ENCODE measurements around the gene GALNT10. TPM values are rescaled to one million over a fixed set of nuclear protein-coding genes. Genes with fewer than 3 reads are reported as not detected.

The GALNT10 gene
- total and polyA plus RNA-seq, 10 donors = 7.6 to 50.2 (median 43.5) TPM

DNA sequence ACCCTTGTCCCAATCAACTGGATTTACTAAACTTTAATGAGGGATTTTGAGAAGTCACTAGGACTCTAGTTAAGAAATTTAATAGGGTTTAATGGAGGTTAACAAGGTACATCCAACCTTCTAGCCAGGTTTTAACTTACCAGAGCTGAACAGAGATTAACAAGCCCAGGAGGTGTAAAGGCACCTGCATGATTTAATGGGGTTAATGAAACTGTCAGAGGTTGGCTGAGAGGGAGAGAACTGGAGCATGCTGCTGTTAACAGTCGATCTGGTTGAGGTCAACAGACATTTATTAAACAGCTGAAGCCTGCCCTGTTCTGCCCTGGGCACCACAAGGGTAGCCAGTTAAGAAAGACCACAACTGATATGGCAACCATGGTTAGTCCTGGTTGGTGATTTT lies 273.9 kb downstream of the GALNT10 start:
- Histone ChIP-seq H3K27me3 (replicated peaks in 1 of 7) (peaks cover 0 to 29% (median 8%) of the 10 kb centered on the region in 7 donors), H3K36me3 (peaks cover 0 to 32% (median under 1%) of the 10 kb centered on the region in 6 donors), H3K9me3 (no peaks in the 10 kb centered on the region), H3K27ac (no peak overlapping the region), H3K4me3 (no peak overlapping the region), H3K4me1 (peaks cover 0 to 13% (median 2%) of the 10 kb centered on the region in 6 donors)
- no peak for DNase-seq
- intact Hi-C loops (cut with DNase I; ENCODE audit: low total_unique reads) = no loop called here
- TF ChIP-seq POLR2AphosphoS5 (IDR thresholded peaks at IDR 0.05) (no peak), POLR2A (IDR thresholded peaks at IDR 0.05) (no peak), CTCF (IDR thresholded peaks at IDR 0.05 in 8 of 11, conservative IDR thresholded peaks at IDR 0.05 in 3 of 11) (no peak)
- 53 to 75% (median 67%) methylated on average over 1 of the region's 1 CpG for WGBS, 5 donors

GRCh38 chr5:154465169-154465568 lies 274.6 kb downstream of the GALNT10 start:
- WGBS, 5 donors = 43 to 70% (median 63%) methylated on average over 6 of the region's 6 CpGs
- Histone ChIP-seq H3K4me1 (peaks cover 0 to 13% (median 2%) of the 10 kb centered on the region in 6 donors), H3K4me3 (no peak overlapping the region), H3K9me3 (no peaks in the 10 kb centered on the region), H3K27ac (peak overlapping the region in 2 of 8 donors; percentile 11 to 38), H3K27me3 (replicated peaks in 1 of 7) (peaks cover 0 to 37% (median 10%) of the 10 kb centered on the region in 7 donors), H3K36me3 (peaks cover 0 to 25% (median 0%) of the 10 kb centered on the region in 6 donors)
- peak; percentile 66 for DNase-seq
- intact Hi-C loops (cut with DNase I; ENCODE audit: low total_unique reads) = no loop called here
- peak in 1 of 3 donors; percentile 38 for TF ChIP-seq POLR2AphosphoS5 (IDR thresholded peaks at IDR 0.05)
- no peak for TF ChIP-seq POLR2A (IDR thresholded peaks at IDR 0.05)

DNA sequence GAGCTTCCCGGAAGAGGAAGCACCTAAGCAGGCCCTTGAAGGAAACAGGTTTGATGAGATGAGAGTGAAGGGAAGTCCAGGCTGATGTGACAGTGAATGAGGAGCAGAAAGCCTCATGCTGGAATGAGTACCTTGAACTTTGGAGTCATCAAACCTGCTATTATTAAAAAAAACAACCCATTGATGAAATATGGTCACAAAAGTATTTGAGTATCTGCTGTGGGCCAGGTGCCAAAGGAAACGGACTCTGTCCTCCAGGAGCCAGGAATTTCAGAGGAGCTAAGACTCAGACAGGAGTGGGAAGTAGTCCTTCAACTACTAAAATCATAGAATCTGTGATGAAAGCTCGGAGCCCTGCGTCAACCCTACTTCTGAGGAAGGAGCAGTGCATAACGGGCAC lies 275.6 kb downstream of the GALNT10 start:
- Histone ChIP-seq H3K27me3 (replicated peaks in 1 of 7) (peaks cover 0 to 47% (median 16%) of the 10 kb centered on the region in 7 donors), H3K4me1 (peaks cover 0 to 16% (median 4%) of the 10 kb centered on the region in 6 donors), H3K9me3 (no peaks in the 10 kb centered on the region), H3K4me3 (no peak overlapping the region), H3K36me3 (peaks cover 0 to 16% (median 0%) of the 10 kb centered on the region in 6 donors), H3K27ac (peak overlapping the region in 2 of 8 donors; percentile 11 to 38)
- TF ChIP-seq CTCF (IDR thresholded peaks at IDR 0.05 in 8 of 11, conservative IDR thresholded peaks at IDR 0.05 in 3 of 11) (no peak), POLR2AphosphoS5 (IDR thresholded peaks at IDR 0.05) (no peak), POLR2A (IDR thresholded peaks at IDR 0.05) (no peak)
- no peak for DNase-seq
- WGBS, 5 donors = 78 to 86% (median 84%) methylated on average over 5 of the region's 5 CpGs
- intact Hi-C loops (cut with DNase I; ENCODE audit: low total_unique reads) = no loop called here

GRCh38 chr5:154466671-154467070 lies 276.1 kb downstream of the GALNT10 start:
- WGBS, 5 donors = 81 to 94% (median 86%) methylated on average over 5 of the region's 5 CpGs

More at GRCh38 chr5:154466671-154467070, 276.1 kb downstream of the GALNT10 start:
- no peak for TF ChIP-seq POLR2AphosphoS5 (IDR thresholded peaks at IDR 0.05)
- no peak for TF ChIP-seq POLR2A (IDR thresholded peaks at IDR 0.05)
- TF ChIP-seq CTCF (IDR thresholded peaks at IDR 0.05 in 8 of 11, conservative IDR thresholded peaks at IDR 0.05 in 3 of 11) = no peak
- peaks cover 0 to 18% (median 5%) of the 10 kb centered on the region in 6 donors for H3K4me1 ChIP-seq
- no peak overlapping the region for H3K4me3 ChIP-seq
- no peak overlapping the region for H3K27ac ChIP-seq
- intact Hi-C loops (cut with DNase I; ENCODE audit: low total_unique reads) = no loop called here
- H3K9me3 ChIP-seq = no peaks in the 10 kb centered on the region
- DNase-seq = no peak
- peaks cover 0 to 52% (median 22%) of the 10 kb centered on the region in 7 donors for H3K27me3 ChIP-seq (replicated peaks in 1 of 7)
- H3K36me3 ChIP-seq = peaks cover 0 to 10% (median 0%) of the 10 kb centered on the region in 6 donors

Measured in spleen (tissue), 11 donors.